PC-9 (cell line): ENCODE measurements around the gene CNKSR3. TPM values are rescaled to one million over a fixed set of nuclear protein-coding genes. Genes with fewer than 3 reads are reported as not detected.

ENCODE experiments used
- BruUV-seq: library from RNA; stranded (reverse); fragments of 400-500 nt; replicated peaks from 2 replicates; lab custom pipeline; 2021; lab: Mats Ljungman, UMichigan
- CTCF ChIA-PET: fragments of 300-600 bp; sonication (Branson Sonifier 250); formaldehyde crosslinking; loops from one replicate; lab custom pipeline; 2022; ENCODE audit warnings: antibody characterized with exemption; lab: Charles Lee
- POLR2A ChIA-PET: fragments of 300-600 bp; sonication (Branson Sonifier 250); formaldehyde crosslinking; loops from one replicate; lab custom pipeline; 2022; ENCODE audit warnings: antibody characterized with exemption; ENCODE audit not compliant: unreplicated experiment; lab: Charles Lee
- DNase-seq, 2 experiments: peaks; one replicate each; pipeline versions ENCODE4 v3.0.0 to v3.0.0-alpha.2; 2015 to 2022; ENCODE audit warnings: mixed read lengths in 1 of 2
- H2AFZ ChIP-seq: fragments of 200-600 bp; sonication (generic); 2 replicates; pipeline ENCODE4 v1.8.1; 2017; ENCODE audit warnings: antibody characterized with exemption
- H3F3A ChIP-seq: fragments of 200-600 bp; sonication (generic); 2 replicates; pipeline ENCODE4 v1.8.1; 2017; ENCODE audit warnings: antibody characterized with exemption, mild to moderate bottlenecking, low read depth; ENCODE audit not compliant: insufficient read depth
- H3K27ac ChIP-seq: fragments of 200-600 bp; sonication (generic); 2 replicates; pipeline ENCODE4 v1.6.1; 2016; ENCODE audit warnings: mixed run types
- H3K27me3 ChIP-seq: fragments of 200-600 bp; sonication (generic); 2 replicates; pipeline ENCODE4 v1.6.1; 2016; ENCODE audit warnings: low read depth, mixed run types; ENCODE audit not compliant: insufficient read depth
- H3K36me3 ChIP-seq: fragments of 200-600 bp; sonication (generic); 2 replicates; pipeline ENCODE4 v1.6.1; 2016; ENCODE audit warnings: low read depth, mixed run types
- H3K4me1 ChIP-seq: fragments of 200-600 bp; sonication (generic); replicated peaks from 2 replicates; pipeline ENCODE4 v1.6.1; 2016; ENCODE audit warnings: mixed run types; ENCODE audit not compliant: insufficient read depth
- H3K4me2 ChIP-seq: fragments of 200-600 bp; sonication (generic); 2 replicates; pipeline ENCODE4 v1.6.1; 2017; ENCODE audit warnings: mixed run types
- H3K4me3 ChIP-seq: fragments of 200-600 bp; sonication (generic); 2 replicates; pipeline ENCODE4 v1.6.1; 2016; ENCODE audit warnings: mixed run types
- H3K79me2 ChIP-seq: fragments of 200-600 bp; sonication (generic); 2 replicates; pipeline ENCODE4 v1.6.1; 2017; ENCODE audit warnings: low read depth, mixed run types
- H3K9me2 ChIP-seq: fragments of 200-600 bp; sonication (generic); 2 replicates; pipeline ENCODE4 v1.8.1; 2017; ENCODE audit warnings: mild to moderate bottlenecking; ENCODE audit not compliant: insufficient read depth
- H3K9me3 ChIP-seq: fragments of 200-600 bp; sonication (generic); 2 replicates; pipeline ENCODE4 v1.8.1; 2016; ENCODE audit warnings: low read depth; ENCODE audit not compliant: insufficient read depth
- H4K20me1 ChIP-seq: fragments of 200-600 bp; sonication (generic); 2 replicates; pipeline ENCODE4 v1.8.1; 2017; ENCODE audit not compliant: insufficient read depth
- EZH2 ChIP-seq: fragments of 200-600 bp; sonication (generic); IDR thresholded peaks from 2 replicates; pipeline ENCODE4 v1.8.0; 2017; ENCODE audit warnings: antibody characterized with exemption, low read depth
- intact Hi-C: fragments of 100-400 bp; cut with micrococcal nuclease; formaldehyde crosslinking; loops from one replicate; pipeline ENCODE4 v1.10.0; 2022; ENCODE audit not compliant: unreplicated experiment
- total RNA-seq: library from RNA; stranded (reverse); gene quantifications from 2 replicates; pipeline ENCODE4 v1.2.3, GENCODE V29; 2021
- TF ChIP-seq, protein P1 (sequence below): fragments of 200-600 bp; sonication (generic); conservative IDR thresholded peaks from 2 replicates; pipeline ENCODE4 v1.6.1; 2017; ENCODE audit warnings: mixed run types, antibody characterized with exemption, mild to moderate bottlenecking, moderate library complexity

The CNKSR3 gene
- total RNA-seq, 1 experiment from 2014 or later = 4.7 TPM

DNA sequence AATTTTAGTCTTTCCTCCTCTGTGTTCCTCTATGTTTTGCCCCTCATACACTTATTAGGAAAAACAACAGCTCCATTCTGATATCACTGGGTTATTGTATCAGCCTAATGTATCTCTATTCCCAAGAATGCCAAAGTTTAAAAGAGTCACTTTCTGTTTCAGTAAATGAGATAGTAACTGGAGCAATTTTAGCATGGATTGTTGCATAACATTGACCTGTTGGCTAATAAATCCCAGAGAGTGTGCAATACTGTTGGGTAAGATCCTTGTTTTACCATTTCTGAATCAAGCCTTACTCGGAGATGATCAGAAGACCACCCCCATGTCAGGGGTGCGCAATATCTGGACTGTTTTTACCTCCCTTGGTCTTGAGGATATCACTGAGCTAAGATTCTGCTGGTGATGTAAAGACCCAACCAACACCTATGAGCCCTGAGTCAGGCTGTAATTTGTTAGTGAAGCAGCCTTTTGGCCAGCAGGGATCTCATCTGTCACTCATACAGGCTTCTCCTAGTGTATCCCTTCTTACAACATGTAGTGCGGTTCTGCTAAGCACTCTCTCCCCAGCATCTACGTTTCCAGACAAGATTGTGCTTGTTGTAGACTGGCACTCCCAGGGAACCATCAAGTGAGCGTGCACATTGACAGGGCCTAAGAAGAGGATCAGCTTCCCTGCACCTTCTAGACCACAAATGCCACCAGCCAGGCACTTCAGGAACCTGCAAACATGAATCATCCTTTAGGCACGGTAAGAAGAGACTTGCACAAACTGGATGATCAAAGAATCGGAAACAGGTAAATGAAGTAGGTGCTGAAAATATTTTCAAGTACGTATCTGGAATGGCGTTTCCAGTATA is 142.4 kb downstream of the CNKSR3 start:
- no peaks in the 10 kb centered on the region for H4K20me1 ChIP-seq
- ChIA-PET CTCF (no interaction called here), POLR2A (no interaction called here)
- H3K4me2 ChIP-seq = peak overlapping the region; percentile 4; the same call in 1 of the 2 replicates
- H3K4me3 ChIP-seq = no peak overlapping the region
- no peaks in the 10 kb centered on the region for H3K9me2 ChIP-seq
- no TSS peak for BruUV-seq
- no peak for TF ChIP-seq EZH2
- TF ChIP-seq, protein P1, sequence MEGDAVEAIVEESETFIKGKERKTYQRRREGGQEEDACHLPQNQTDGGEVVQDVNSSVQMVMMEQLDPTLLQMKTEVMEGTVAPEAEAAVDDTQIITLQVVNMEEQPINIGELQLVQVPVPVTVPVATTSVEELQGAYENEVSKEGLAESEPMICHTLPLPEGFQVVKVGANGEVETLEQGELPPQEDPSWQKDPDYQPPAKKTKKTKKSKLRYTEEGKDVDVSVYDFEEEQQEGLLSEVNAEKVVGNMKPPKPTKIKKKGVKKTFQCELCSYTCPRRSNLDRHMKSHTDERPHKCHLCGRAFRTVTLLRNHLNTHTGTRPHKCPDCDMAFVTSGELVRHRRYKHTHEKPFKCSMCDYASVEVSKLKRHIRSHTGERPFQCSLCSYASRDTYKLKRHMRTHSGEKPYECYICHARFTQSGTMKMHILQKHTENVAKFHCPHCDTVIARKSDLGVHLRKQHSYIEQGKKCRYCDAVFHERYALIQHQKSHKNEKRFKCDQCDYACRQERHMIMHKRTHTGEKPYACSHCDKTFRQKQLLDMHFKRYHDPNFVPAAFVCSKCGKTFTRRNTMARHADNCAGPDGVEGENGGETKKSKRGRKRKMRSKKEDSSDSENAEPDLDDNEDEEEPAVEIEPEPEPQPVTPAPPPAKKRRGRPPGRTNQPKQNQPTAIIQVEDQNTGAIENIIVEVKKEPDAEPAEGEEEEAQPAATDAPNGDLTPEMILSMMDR = no peak
- no peaks in the 10 kb centered on the region for H3K79me2 ChIP-seq
- no peaks in the 10 kb centered on the region for H3K9me3 ChIP-seq
- no peaks in the 10 kb centered on the region for H3K27me3 ChIP-seq
- peaks cover 12% of the 10 kb centered on the region for H3K4me1 ChIP-seq
- intact Hi-C loops = no loop called here
- H2AFZ ChIP-seq = no peak overlapping the region
- H3K27ac ChIP-seq = no peak overlapping the region
- no peaks in the 10 kb centered on the region for H3K36me3 ChIP-seq
- DNase-seq = peak; percentile 30 to 85
- peaks cover 9% of the 10 kb centered on the region; the same call in 1 of the 2 replicates for H3F3A ChIP-seq

DNA sequence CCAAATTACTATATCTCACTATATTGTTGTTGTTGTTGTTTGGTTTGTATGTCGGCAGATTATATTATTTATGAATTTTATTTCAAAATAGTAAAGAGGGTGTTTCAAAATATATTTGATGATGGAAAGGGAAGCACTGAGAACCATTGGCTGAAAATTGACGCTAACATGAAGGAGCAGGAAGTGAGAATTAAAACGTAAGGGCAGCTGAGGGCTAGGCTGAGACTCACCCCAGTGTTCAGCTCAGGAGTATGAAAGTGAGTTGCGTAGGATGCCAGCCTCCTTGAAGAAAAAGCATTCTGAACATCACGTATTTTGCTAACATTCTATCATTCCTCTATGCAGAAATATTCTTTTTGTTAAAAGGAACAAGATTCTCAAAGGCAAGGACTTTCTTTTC is 143.1 kb downstream of the CNKSR3 start:
- ChIA-PET CTCF (no interaction called here), POLR2A (no interaction called here)
- Histone ChIP-seq H3K9me2 (no peaks in the 10 kb centered on the region), H3K27ac (no peak overlapping the region), H4K20me1 (no peaks in the 10 kb centered on the region), H3K4me3 (no peak overlapping the region), H3K4me1 (peaks cover 12% of the 10 kb centered on the region), H3K27me3 (no peaks in the 10 kb centered on the region), H3K9me3 (no peaks in the 10 kb centered on the region), H3K79me2 (no peaks in the 10 kb centered on the region), H3K4me2 (no peak overlapping the region), H3F3A (peaks cover 9% of the 10 kb centered on the region; the same call in 1 of the 2 replicates), H3K36me3 (no peaks in the 10 kb centered on the region), H2AFZ (no peak overlapping the region)
- no peak for DNase-seq
- no peak for TF ChIP-seq EZH2
- TF ChIP-seq, protein P1 = no peak
- intact Hi-C loops = no loop called here
- no TSS peak for BruUV-seq

GRCh38 chr6:154363821-154364220 is 146.7 kb downstream of the CNKSR3 start:
- no peaks in the 10 kb centered on the region for H3K9me3 ChIP-seq
- intact Hi-C loops = no loop called here
- H3K27ac ChIP-seq = no peak overlapping the region
- H3K9me2 ChIP-seq = no peaks in the 10 kb centered on the region
- peaks cover 9% of the 10 kb centered on the region; the same call in 1 of the 2 replicates for H3F3A ChIP-seq
- H3K27me3 ChIP-seq = no peaks in the 10 kb centered on the region
- ChIA-PET CTCF (no interaction called here), POLR2A (no interaction called here)
- no TSS peak for BruUV-seq
- H4K20me1 ChIP-seq = no peaks in the 10 kb centered on the region
- no peak for DNase-seq
- H3K79me2 ChIP-seq = no peaks in the 10 kb centered on the region
- no peak overlapping the region for H2AFZ ChIP-seq
- H3K4me1 ChIP-seq = peaks cover 10% of the 10 kb centered on the region
- no peak for TF ChIP-seq EZH2
- TF ChIP-seq, protein P1 = no peak
- H3K36me3 ChIP-seq = no peaks in the 10 kb centered on the region
- H3K4me3 ChIP-seq = no peak overlapping the region
- no peak overlapping the region for H3K4me2 ChIP-seq
